A673 (cell line): Measurements from ENCODE around the gene GP1BB. TPM values are rescaled to one million over a fixed set of nuclear protein-coding genes. Genes with fewer than 3 reads are reported as not detected.

Experiments
- BruUV-seq: library from RNA; stranded (reverse); fragments of 400-500 nt; replicated peaks from 2 replicates; lab custom pipeline; 2021; lab: Mats Ljungman, UMichigan
- CTCF ChIA-PET: fragments of 300-600 bp; sonication (Branson Sonifier 250); formaldehyde crosslinking; loops from one replicate; lab custom pipeline; 2022; ENCODE audit warnings: antibody characterized with exemption; lab: Charles Lee
- POLR2A ChIA-PET: fragments of 300-600 bp; sonication (Branson Sonifier 250); formaldehyde crosslinking; loops from one replicate; lab custom pipeline; 2022; ENCODE audit warnings: antibody characterized with exemption; ENCODE audit not compliant: low non-redundant PET; lab: Charles Lee
- DNase-seq: peaks from one replicate; pipeline ENCODE4 v3.0.0-alpha.2; 2015; ENCODE audit warnings: low spot score
- H3K27ac ChIP-seq: fragments of 200-600 bp; sonication (generic); 2 replicates; pipeline ENCODE4 v1.5.1; 2016; ENCODE audit warnings: mixed run types, low read depth, mild to moderate bottlenecking, mixed read lengths, antibody characterized with exemption, low read length; ENCODE audit not compliant: poor library complexity, severe bottlenecking
- H3K27me3 ChIP-seq: fragments of 200-600 bp; sonication (generic); replicated peaks from 2 replicates; pipeline ENCODE4 v1.6.1; 2017; ENCODE audit warnings: mixed run types, low read depth, mild to moderate bottlenecking, mixed read lengths, antibody characterized with exemption, low read length; ENCODE audit not compliant: insufficient read depth, poor library complexity
- H3K36me3 ChIP-seq: fragments of 200-600 bp; sonication (generic); 2 replicates; pipeline ENCODE4 v1.6.1; 2016; ENCODE audit warnings: mixed run types, mild to moderate bottlenecking, mixed read lengths, antibody characterized with exemption, low read length; ENCODE audit not compliant: insufficient read depth, poor library complexity, severe bottlenecking
- H3K4me1 ChIP-seq: fragments of 200-600 bp; sonication (generic); 2 replicates; pipeline ENCODE4 v1.6.1; 2017; ENCODE audit warnings: mixed run types, mild to moderate bottlenecking, mixed read lengths, antibody characterized with exemption, low read length; ENCODE audit not compliant: insufficient read depth, poor library complexity, severe bottlenecking
- H3K4me3 ChIP-seq: fragments of 200-600 bp; sonication (generic); 2 replicates; pipeline ENCODE4 v1.5.1; 2016; ENCODE audit warnings: low read depth, mixed run types, mild to moderate bottlenecking, mixed read lengths, low read length; ENCODE audit not compliant: poor library complexity, severe bottlenecking
- H3K9me3 ChIP-seq: fragments of 200-600 bp; sonication (generic); 2 replicates; pipeline ENCODE4 v1.6.1; 2016; ENCODE audit warnings: mixed run types, low read depth, mild to moderate bottlenecking, mixed read lengths, antibody characterized with exemption, low read length; ENCODE audit not compliant: poor library complexity, severe bottlenecking
- CTCF ChIP-seq: fragments of 300-800, 200-600 bp; sonication (generic); conservative IDR thresholded peaks from 2 replicates; pipeline ENCODE4 v1.5.1; 2017; ENCODE audit warnings: low read depth, mild to moderate bottlenecking, antibody characterized with exemption, low read length, moderate library complexity, mixed read lengths
- EZH2 ChIP-seq: fragments of 200-600 bp; sonication (generic); IDR thresholded peaks from 2 replicates; pipeline ENCODE4 v1.6.1; 2017; ENCODE audit warnings: borderline replicate concordance, low read depth, mild to moderate bottlenecking, mixed read lengths, antibody characterized with exemption, low read length; ENCODE audit not compliant: poor library complexity, severe bottlenecking
- intact Hi-C: fragments of 100-400 bp; cut with micrococcal nuclease; formaldehyde crosslinking; loops from one replicate; pipeline ENCODE4 v1.10.0; 2022; ENCODE audit not compliant: unreplicated experiment
- total RNA-seq: library from RNA; stranded (reverse); gene quantifications from 2 replicates; pipeline ENCODE4 v1.2.3, GENCODE V29; 2021

The GP1BB gene
- total RNA-seq, 1 experiment from 2014 or later, result 12.6 TPM

- H3K4me1 ChIP-seq, result peaks cover 15% of the 10 kb centered on the region
- intact Hi-C loops, result no loop called here
- no peak for DNase-seq
- H3K36me3 ChIP-seq, result no peaks in the 10 kb centered on the region
- POLR2A ChIA-PET, result no interaction called here
- H3K9me3 ChIP-seq, result no peaks in the 10 kb centered on the region
- TF ChIP-seq CTCF, result no peak
- CTCF ChIA-PET, result no interaction called here
- H3K27ac ChIP-seq, result no peak overlapping the region
- H3K4me3 ChIP-seq, result no peak overlapping the region
- no TSS peak for BruUV-seq
- H3K27me3 ChIP-seq, result peaks cover 54% of the 10 kb centered on the region
Observed at GRCh38 chr22:19755145-19755710, 31.9 kb downstream of the GP1BB start.

GRCh38 chr22:19755722-19756287 lies 32.5 kb downstream of the GP1BB start:
- no peak overlapping the region for H3K27ac ChIP-seq
- H3K36me3 ChIP-seq, result no peaks in the 10 kb centered on the region
- H3K9me3 ChIP-seq, result no peaks in the 10 kb centered on the region
- no peak for DNase-seq
- CTCF ChIA-PET, result interaction anchor here (1.2 kb wide), 1 partner anchor 154 kb away, joined by 10 read pairs; no protein-coding TSS in a partner anchor
- H3K4me1 ChIP-seq, result peaks cover 15% of the 10 kb centered on the region
- BruUV-seq, result no TSS peak
- POLR2A ChIA-PET, result no interaction called here
- H3K27me3 ChIP-seq, result peaks cover 54% of the 10 kb centered on the region
- intact Hi-C loops, result no loop called here
- H3K4me3 ChIP-seq, result no peak overlapping the region
- TF ChIP-seq EZH2 (no peak), CTCF (no peak)

- Histone ChIP-seq H3K4me1 (peaks cover 15% of the 10 kb centered on the region), H3K27ac (no peak overlapping the region), H3K27me3 (peaks cover 54% of the 10 kb centered on the region), H3K36me3 (no peaks in the 10 kb centered on the region), H3K9me3 (no peaks in the 10 kb centered on the region), H3K4me3 (no peak overlapping the region)
- intact Hi-C loops, result no loop called here
- peak; percentile 40 for DNase-seq
- ChIA-PET POLR2A (no interaction called here), CTCF (interaction anchor here (0.6 to 1.2 kb wide), 2 partner anchors 153 to 574 kb away, joined by 6 to 10 read pairs; no protein-coding TSS in a partner anchor)
- TF ChIP-seq CTCF (peak; percentile 52), EZH2 (peak; percentile 58)
- BruUV-seq, result no TSS peak
Observed at GRCh38 chr22:19756288-19757128, 33.2 kb downstream of the GP1BB start.
